Motor neuron (in vitro differentiated cells): ENCODE data around the gene CILP2. TPM values are rescaled to one million over a fixed set of nuclear protein-coding genes. Genes with fewer than 3 reads are reported as not detected.
A peak's percentile ranks its signal among the peaks of the same experiment; 100 is the strongest.

ENCODE experiments used
- ATAC-seq, 8 experiments: fragments of 200-7000 bp; cut with Tn5 transposase; replicated peaks in 6 of 8; 2 replicates each; pipeline ENCODE4 v1.8.0; 2021; ENCODE audit warnings: mild to moderate bottlenecking in 8 of 8, moderate library complexity in 8 of 8
- H3K27ac ChIP-seq, 2 donors: fragments of 250-450 bp; sonication (Bioruptor Pico); 2 replicates each; pipeline ENCODE4 v1.9.0; 2021; ENCODE audit warnings: antibody characterized with exemption in 2 of 2, mild to moderate bottlenecking in 2 of 2, moderate library complexity in 1 of 2
- H3K4me1 ChIP-seq, 2 donors: fragments of 250-450 bp; sonication (Bioruptor Pico); replicated peaks in 1 of 2; 2 replicates each; pipeline ENCODE4 v1.6.1; 2021; ENCODE audit warnings: antibody characterized with exemption in 2 of 2, mild to moderate bottlenecking in 2 of 2, moderate library complexity in 1 of 2
- H3K4me3 ChIP-seq, 5 donors: fragments of 250-450 bp; sonication (Bioruptor Pico); 2 replicates each; pipeline ENCODE4 v1.9.0; 2021; ENCODE audit warnings: antibody characterized with exemption in 5 of 5, mild to moderate bottlenecking in 5 of 5, moderate library complexity in 4 of 5
- WGBS, 10 experiments: fragments of 450-650 bp; shearing (Covaris generic); methylation state at CpG; one replicate each; pipeline ENCODE4 v1.0.0; 2022; 5-methylcytosine and 5-hydroxymethylcytosine counted together
- in situ Hi-C, 9 experiments: fragments of 400-800 bp; cut with MboI; loops; one replicate each; pipeline ENCODE4 v1.15.0; 2021; ENCODE audit warnings: low sequenced_read_pairs in 9 of 9, low pct_unique_long_range_greater_than_20kb in 2 of 9; ENCODE audit not compliant: unreplicated experiment in 9 of 9
- total RNA-seq, 8 experiments: library from RNA; unstranded; fragments of 300-600 nt; gene quantifications; 2 replicates each; pipeline versions ENCODE4 v1.2.3 to v1.2.4, GENCODE V29; 2022

Gene CILP2
- total RNA-seq, 8 experiments from 2014 or later, result 0.37 to 1.5 (median 0.90) TPM

DNA sequence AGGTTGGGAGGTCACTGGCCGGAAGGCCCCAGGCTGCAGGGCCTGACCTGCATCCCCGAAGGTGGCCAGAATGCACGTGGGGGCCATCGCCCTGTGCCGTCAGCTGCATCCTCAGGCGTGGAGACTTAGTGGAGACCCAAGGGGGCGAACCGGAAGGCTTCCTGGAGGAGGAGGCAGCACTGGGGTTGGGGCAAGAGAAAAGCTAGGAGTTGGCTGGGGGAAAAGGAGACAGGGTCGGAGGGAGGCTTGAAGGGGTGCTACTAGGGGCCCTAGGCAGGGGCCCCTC is 10.8 kb upstream of the CILP2 start:
- in situ Hi-C loops, result loop anchor here in 4 of 9 experiments (10.0 to 25.0 kb wide), 2 partner anchors 110 to 117 kb away; partner anchors contain the start of genes GMIP (in 4 of the 4) and LPAR2 (in 3 of the 4)
- no peak overlapping the region for H3K4me3 ChIP-seq
- peaks cover 22 to 36% of the 10 kb centered on the region in 2 donors for H3K4me1 ChIP-seq
- 87 to 97% methylated on average over 3 to 6 of the region's 9 CpGs; no CpG with 5 or more reads in 8 of the 10 experiments for WGBS, 10 experiments
- no peak for ATAC-seq
- peak overlapping the region in 1 of 2 donors; percentile 46 for H3K27ac ChIP-seq

DNA sequence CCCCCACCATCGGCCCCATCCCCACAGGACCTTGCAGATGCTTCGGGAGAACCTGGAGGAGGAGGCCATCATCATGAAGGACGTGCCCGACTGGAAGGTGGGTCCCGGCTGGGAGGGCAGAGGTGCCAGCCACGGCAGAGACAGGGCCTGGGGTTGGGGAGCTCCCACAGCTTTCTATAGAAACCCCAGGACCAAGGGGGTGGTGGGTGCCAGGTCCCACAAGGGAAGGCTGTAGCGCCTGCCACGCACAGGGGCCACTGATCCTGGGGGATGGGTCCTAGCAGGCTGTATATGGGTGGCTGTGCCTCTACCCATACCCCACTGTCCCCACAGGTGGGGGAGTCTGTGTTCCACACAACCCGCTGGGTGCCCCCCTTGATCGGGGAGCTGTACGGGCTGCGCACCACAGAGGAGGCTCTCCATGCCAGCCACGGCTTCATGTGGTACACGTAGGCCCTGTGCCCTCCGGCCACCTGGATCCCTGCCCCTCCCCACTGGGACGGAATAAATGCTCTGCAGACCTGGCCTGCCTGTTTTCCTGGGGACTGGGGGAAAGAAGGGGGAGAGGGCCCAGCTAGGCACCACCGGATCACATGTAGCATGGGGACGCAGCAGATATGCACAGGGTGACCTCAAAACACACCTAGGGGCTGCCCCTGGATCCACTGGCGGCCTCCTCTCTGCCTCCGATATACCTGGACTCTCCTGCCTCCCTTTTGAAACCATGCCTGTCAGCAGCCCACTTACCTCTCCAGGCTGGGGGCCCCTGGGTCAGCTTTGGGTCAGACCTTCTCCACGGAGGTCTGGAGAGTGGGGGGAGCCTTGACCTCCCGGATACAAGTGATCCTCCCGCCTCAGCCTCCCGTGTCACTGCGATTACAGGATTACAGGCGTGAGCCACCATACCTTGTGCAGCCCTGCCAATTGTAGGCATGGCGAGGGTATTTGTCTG is 10.1 kb upstream of the CILP2 start:
- WGBS, 10 experiments, result 20 to 100% (median 85%) methylated on average over 1 to 5 of the region's 27 CpGs; no CpG with 5 or more reads in 6 of the 10 experiments
- H3K27ac ChIP-seq, result no peak overlapping the region
- H3K4me1 ChIP-seq, result peaks cover 24 to 39% of the 10 kb centered on the region in 2 donors
- in situ Hi-C loops, result loop anchor here in 4 of 9 experiments (10.0 to 25.0 kb wide), 2 partner anchors 109 to 117 kb away; partner anchors contain the start of genes GMIP (in 4 of the 4) and LPAR2 (in 3 of the 4)
- peak overlapping the region in 1 of 5 donors; percentile 40 for H3K4me3 ChIP-seq
- ATAC-seq, result no peak

GRCh38 chr19:19528721-19529490 is 9.2 kb upstream of the CILP2 start, which contains the start of gene YJEFN3:
YJEFN3 (plus strand) TSS chr19:19528911; CDS start chr19:19528933, 22 bp downstream.
- in situ Hi-C loops, result loop anchor here in 4 of 9 experiments (10.0 to 25.0 kb wide), 2 partner anchors 108 to 116 kb away; partner anchors contain the start of genes GMIP (in 4 of the 4) and LPAR2 (in 3 of the 4)
- Histone ChIP-seq H3K4me3 (peak within 1 kb of the TSS in 3 of 5 donors; percentile 15 to 40 (median 19)), H3K4me1 (peaks cover 24 to 39% of the 10 kb centered on the region in 2 donors), H3K27ac (no peak within 1 kb of the TSS)
- WGBS, 10 experiments, result 100% methylated on average over 1 of the region's 50 CpGs; no CpG with 5 or more reads in 9 of the 10 experiments
- peak in 3 of 8 experiments; percentile 22 to 47 (median 35) for ATAC-seq

- in situ Hi-C loops, result loop anchor here (10.0 to 25.0 kb wide), 2 partner anchors 107 to 115 kb away; partner anchors contain the start of genes GMIP (in 9 of the 9) and LPAR2 (in 3 of the 9)
- no peak overlapping the region for H3K27ac ChIP-seq
- WGBS, 10 experiments, result 70 to 100% (median 100%) methylated on average over 1 to 2 of the region's 11 CpGs; no CpG with 5 or more reads in 7 of the 10 experiments
- ATAC-seq, result no peak
- H3K4me3 ChIP-seq, result no peak overlapping the region
- peaks cover 24 to 39% of the 10 kb centered on the region in 2 donors for H3K4me1 ChIP-seq
Measured at GRCh38 chr19:19529783-19530422, 8.2 kb upstream of the CILP2 start.

- no peak for ATAC-seq
- Histone ChIP-seq H3K27ac (no peak overlapping the region), H3K4me3 (no peak overlapping the region), H3K4me1 (peaks cover 22 to 34% of the 10 kb centered on the region in 2 donors)
- in situ Hi-C loops, result loop anchor here in 8 of 9 experiments (10.0 to 25.0 kb wide), 2 partner anchors 107 to 114 kb away; partner anchors contain the start of genes GMIP (in 8 of the 8) and LPAR2 (in 3 of the 8)
- 0 to 100% (median 80%) methylated on average over 1 of the region's 9 CpGs; no CpG with 5 or more reads in 7 of the 10 experiments for WGBS, 10 experiments
Measured at GRCh38 chr19:19530423-19530804, 7.7 kb upstream of the CILP2 start.

- ATAC-seq, result no peak
- Histone ChIP-seq H3K4me1 (peaks cover 17 to 30% of the 10 kb centered on the region in 2 donors), H3K27ac (no peak overlapping the region), H3K4me3 (no peak overlapping the region)
- in situ Hi-C loops, result loop anchor here in 8 of 9 experiments (10.0 to 25.0 kb wide), 2 partner anchors 106 to 114 kb away; partner anchors contain the start of genes GMIP (in 8 of the 8) and LPAR2 (in 3 of the 8)
- 50 to 100% (median 90%) methylated on average over 1 to 4 of the region's 4 CpGs; no CpG with 5 or more reads in 4 of the 10 experiments for WGBS, 10 experiments
Measured at GRCh38 chr19:19530889-19531288, 7.2 kb upstream of the CILP2 start.

- H3K4me1 ChIP-seq, result peaks cover 7 to 19% of the 10 kb centered on the region in 2 donors
- in situ Hi-C loops, result loop anchor here in 8 of 9 experiments (10.0 to 25.0 kb wide), 2 partner anchors 105 to 113 kb away; partner anchors contain the start of genes GMIP (in 8 of the 8) and LPAR2 (in 3 of the 8)
Measured at GRCh38 chr19:19531951-19532805, 5.9 kb upstream of the CILP2 start.

DNA sequence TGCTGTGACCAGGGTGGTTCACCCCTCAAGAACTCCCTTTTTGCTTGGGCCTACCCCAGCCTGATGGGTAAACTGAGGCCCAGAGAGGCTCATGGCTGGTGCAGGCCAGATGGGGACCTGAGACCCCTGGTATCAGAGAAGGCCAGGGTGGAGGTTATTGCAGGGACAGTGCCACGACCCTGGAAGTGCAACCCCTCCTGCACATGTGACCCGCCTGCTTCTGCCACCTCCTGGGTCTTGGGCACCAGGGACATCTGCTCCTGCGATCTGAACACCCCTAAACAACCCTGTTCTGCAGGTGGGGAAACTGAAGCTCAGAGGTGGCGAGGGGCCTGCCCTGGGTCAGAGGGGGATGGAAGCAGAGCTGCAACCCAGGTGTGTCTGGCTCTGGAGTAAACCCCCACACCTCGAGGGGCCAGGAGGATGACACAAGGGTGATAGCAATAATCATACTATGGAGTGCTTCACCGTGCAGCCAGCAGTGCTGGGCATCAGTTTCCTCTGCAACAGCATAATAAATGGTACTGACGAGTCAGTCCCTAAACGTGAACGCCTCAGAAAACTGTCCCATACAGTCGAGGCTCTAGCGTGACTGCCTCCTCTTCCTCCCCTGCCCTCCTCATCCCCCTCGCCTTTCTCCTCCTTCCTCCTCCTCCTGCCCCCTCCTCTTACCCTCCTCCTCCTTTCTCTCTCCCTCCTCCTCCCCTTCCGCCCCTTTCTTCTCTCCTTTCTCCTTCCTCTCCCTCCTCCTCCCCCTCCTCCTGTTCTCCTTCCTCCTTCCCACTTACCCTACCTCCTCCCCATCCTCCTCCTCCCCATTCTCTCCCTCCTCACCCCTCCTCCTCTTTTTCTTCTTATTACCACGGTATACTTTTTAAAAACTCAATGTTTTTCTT is 5.0 kb upstream of the CILP2 start:
- no peak for ATAC-seq
- in situ Hi-C loops, result loop anchor here in 8 of 9 experiments (10.0 to 25.0 kb wide), 2 partner anchors 104 to 112 kb away; partner anchors contain the start of genes GMIP (in 8 of the 8) and LPAR2 (in 3 of the 8)
- WGBS, 10 experiments, result 70 to 100% (median 92%) methylated on average over 1 to 4 of the region's 14 CpGs; no CpG with 5 or more reads in 5 of the 10 experiments
- Histone ChIP-seq H3K4me3 (no peak overlapping the region), H3K4me1 (peaks cover 5 to 17% of the 10 kb centered on the region in 2 donors), H3K27ac (no peak overlapping the region)

More at GRCh38 chr19:19531951-19532805, 5.9 kb upstream of the CILP2 start:
- Histone ChIP-seq H3K27ac (no peak overlapping the region), H3K4me3 (no peak overlapping the region)
- WGBS, 10 experiments, result 0 to 100% (median 59%) methylated on average over 1 to 9 of the region's 48 CpGs; no CpG with 5 or more reads in 6 of the 10 experiments
- peak; percentile 69 to 85 (median 75) for ATAC-seq

- in situ Hi-C loops, result loop anchor here in 8 of 9 experiments (10.0 to 25.0 kb wide), 2 partner anchors 103 to 111 kb away; partner anchors contain the start of genes GMIP (in 8 of the 8) and LPAR2 (in 3 of the 8)
- WGBS, 10 experiments, result 50 to 100% (median 88%) methylated on average over 1 to 4 of the region's 6 CpGs; no CpG with 5 or more reads in 5 of the 10 experiments
- no peak overlapping the region for H3K4me3 ChIP-seq
- no peak for ATAC-seq
- peaks cover 3 to 15% of the 10 kb centered on the region in 2 donors for H3K4me1 ChIP-seq
- H3K27ac ChIP-seq, result no peak overlapping the region
Measured at GRCh38 chr19:19533841-19534240, 4.2 kb upstream of the CILP2 start.
